ENCODE results near the gene CCNB1.

The CCNB1 gene

GRCh38 chr5:69152731-69153130 is 14.2 kb upstream of the CCNB1 start:
- Histone ChIP-seq H3K4me3 (replicated peaks; ENCODE audit: insufficient read depth, low read length) (no peak overlapping the region), H3K27ac (replicated peaks) (no peak overlapping the region), H3K27me3 (ENCODE audit: insufficient read depth, poor library complexity, severe bottlenecking) (no peaks in the 10 kb centered on the region)
- no peak for TF ChIP-seq CTCF (IDR thresholded peaks at IDR 0.05; ENCODE audit: insufficient read depth, low read length)
- peak; percentile 80; the same call in 1 of the 2 replicates for TF ChIP-seq SPI1 (IDR thresholded peaks at IDR 0.05; ENCODE audit: borderline replicate concordance, low read depth)
- peak in 1 of 2 experiments; percentile 39 for DNase-seq (ENCODE audit: low read depth in 1 of 2, low spot score in 1 of 2)

- Histone ChIP-seq H3K27ac (replicated peaks) (no peak overlapping the region), H3K4me3 (replicated peaks; ENCODE audit: insufficient read depth, low read length) (no peak overlapping the region), H3K27me3 (ENCODE audit: insufficient read depth, poor library complexity, severe bottlenecking) (no peaks in the 10 kb centered on the region)
- TF ChIP-seq CTCF (IDR thresholded peaks at IDR 0.05; ENCODE audit: insufficient read depth, low read length) = no peak
- no peak for TF ChIP-seq SPI1 (IDR thresholded peaks at IDR 0.05; ENCODE audit: borderline replicate concordance, low read depth)
- no peak for TF ChIP-seq POLR2AphosphoS5 (IDR thresholded peaks at IDR 0.05; ENCODE audit: low read depth)
- TF ChIP-seq REST (IDR thresholded peaks at IDR 0.05; ENCODE audit: insufficient replicate concordance, low read depth) = no peak
- TF ChIP-seq GABPA (IDR thresholded peaks at IDR 0.05; ENCODE audit: low read depth) = no peak
- DNase-seq (ENCODE audit: low read depth in 1 of 2, low spot score in 1 of 2) = no peak
Measured at GRCh38 chr5:69156456-69156855, 10.5 kb upstream of the CCNB1 start.

- no peak overlapping the region for H3K4me3 ChIP-seq (replicated peaks; ENCODE audit: insufficient read depth, low read length)
- TF ChIP-seq CTCF (IDR thresholded peaks at IDR 0.05; ENCODE audit: insufficient read depth, low read length) = no peak
- no peak for TF ChIP-seq POLR2AphosphoS5 (IDR thresholded peaks at IDR 0.05; ENCODE audit: low read depth)
- TF ChIP-seq REST (IDR thresholded peaks at IDR 0.05; ENCODE audit: insufficient replicate concordance, low read depth) = no peak
- no peak for TF ChIP-seq SPI1 (IDR thresholded peaks at IDR 0.05; ENCODE audit: borderline replicate concordance, low read depth)
- no peak for TF ChIP-seq GABPA (IDR thresholded peaks at IDR 0.05; ENCODE audit: low read depth)
- no peak overlapping the region for H3K27ac ChIP-seq (replicated peaks)
- no peak for DNase-seq (ENCODE audit: low read depth in 1 of 2, low spot score in 1 of 2)
- H3K27me3 ChIP-seq (ENCODE audit: insufficient read depth, poor library complexity, severe bottlenecking) = no peaks in the 10 kb centered on the region
Measured at GRCh38 chr5:69158039-69158438, 8.9 kb upstream of the CCNB1 start.

- Histone ChIP-seq H3K27ac (replicated peaks) (no peak overlapping the region), H3K27me3 (ENCODE audit: insufficient read depth, poor library complexity, severe bottlenecking) (no peaks in the 10 kb centered on the region), H3K4me3 (replicated peaks; ENCODE audit: insufficient read depth, low read length) (no peak overlapping the region)
- DNase-seq (ENCODE audit: low read depth in 1 of 2, low spot score in 1 of 2) = no peak
- TF ChIP-seq CTCF (IDR thresholded peaks at IDR 0.05; ENCODE audit: insufficient read depth, low read length) (no peak), REST (IDR thresholded peaks at IDR 0.05; ENCODE audit: insufficient replicate concordance, low read depth) (no peak), POLR2AphosphoS5 (IDR thresholded peaks at IDR 0.05; ENCODE audit: low read depth) (no peak), GABPA (IDR thresholded peaks at IDR 0.05; ENCODE audit: low read depth) (no peak), SPI1 (IDR thresholded peaks at IDR 0.05; ENCODE audit: borderline replicate concordance, low read depth) (no peak)
Measured at GRCh38 chr5:69160651-69161050, 6.3 kb upstream of the CCNB1 start.

All from HL-60 (cell line).